Loucy (cell line): ENCODE data around the gene SLC25A10.

Experiments used
- CTCF ChIP-seq: fragments of 200-600 bp; sonication (generic); conservative IDR thresholded peaks from 2 replicates; pipeline ENCODE4 v1.5.1; 2014; ENCODE audit warnings: mild to moderate bottlenecking, antibody characterized with exemption, low read length
- EZH2phosphoT487 ChIP-seq: fragments of 200-600 bp; IDR thresholded peaks from 2 replicates; pipeline ENCODE4 v1.6.1; 2018; ENCODE audit warnings: antibody characterized with exemption, mild to moderate bottlenecking, moderate library complexity, borderline replicate concordance

- TF ChIP-seq CTCF: no peak
- no peak for TF ChIP-seq EZH2phosphoT487
Observed at GRCh38 chr17:81734405-81735263, 22.6 kb downstream of the SLC25A10 start.
